Ishikawa (cell line): ENCODE measurements around the gene ARMC2.

Experiments
- CEBPB ChIP-seq: IDR thresholded peaks from 2 replicates; pipeline ENCODE4 v1.6.1; 2012
- CREB1 ChIP-seq: IDR thresholded peaks from 2 replicates; pipeline ENCODE4 v1.6.1; 2012; ENCODE audit warnings: low read depth
- EGR1 ChIP-seq: IDR thresholded peaks from 2 replicates; pipeline ENCODE4 v1.6.1; 2012
- EP300 ChIP-seq: IDR thresholded peaks from 2 replicates; pipeline ENCODE4 v1.6.1; 2012; ENCODE audit warnings: borderline replicate concordance
- FOXM1 ChIP-seq: IDR thresholded peaks from 2 replicates; pipeline ENCODE4 v1.6.1; 2012; ENCODE audit warnings: low read depth, borderline replicate concordance
- MAX ChIP-seq: IDR thresholded peaks from 2 replicates; pipeline ENCODE4 v1.6.1; 2012
- NFIC ChIP-seq: IDR thresholded peaks from 2 replicates; pipeline ENCODE4 v1.6.1; 2012
- RAD21 ChIP-seq: IDR thresholded peaks from 2 replicates; pipeline ENCODE4 v1.6.1; 2012; ENCODE audit warnings: low read depth
- REST ChIP-seq: IDR thresholded peaks from 2 replicates; pipeline ENCODE4 v1.6.1; 2012; ENCODE audit warnings: low read depth, mild to moderate bottlenecking
- TAF1 ChIP-seq: IDR thresholded peaks from 2 replicates; pipeline ENCODE4 v1.6.1; 2012; ENCODE audit warnings: low read depth, mild to moderate bottlenecking
- TCF12 ChIP-seq: IDR thresholded peaks from 2 replicates; pipeline ENCODE4 v1.6.1; 2012; ENCODE audit warnings: low read depth
- TEAD4 ChIP-seq: IDR thresholded peaks from 2 replicates; pipeline ENCODE4 v1.6.1; 2012
- YY1 ChIP-seq: IDR thresholded peaks from 2 replicates; pipeline ENCODE4 v1.6.1; 2012; ENCODE audit warnings: low read depth
- ZBTB7A ChIP-seq: IDR thresholded peaks from 2 replicates; pipeline ENCODE4 v1.6.1; 2012; ENCODE audit warnings: low read depth
- TF ChIP-seq, protein P1 (sequence below): IDR thresholded peaks from 2 replicates; pipeline ENCODE4 v1.6.1; 2012

ARMC2 gene

GRCh38 chr6:109006818-109007217, 158.6 kb downstream of the ARMC2 start:
- TF ChIP-seq TAF1, result no peak
- TF ChIP-seq, protein P1, sequence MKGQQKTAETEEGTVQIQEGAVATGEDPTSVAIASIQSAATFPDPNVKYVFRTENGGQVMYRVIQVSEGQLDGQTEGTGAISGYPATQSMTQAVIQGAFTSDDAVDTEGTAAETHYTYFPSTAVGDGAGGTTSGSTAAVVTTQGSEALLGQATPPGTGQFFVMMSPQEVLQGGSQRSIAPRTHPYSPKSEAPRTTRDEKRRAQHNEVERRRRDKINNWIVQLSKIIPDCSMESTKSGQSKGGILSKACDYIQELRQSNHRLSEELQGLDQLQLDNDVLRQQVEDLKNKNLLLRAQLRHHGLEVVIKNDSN, result no peak
- no peak for TF ChIP-seq EGR1
- TF ChIP-seq YY1, result no peak
- TF ChIP-seq CEBPB, result no peak
- no peak for TF ChIP-seq EP300
- no peak for TF ChIP-seq TEAD4
- TF ChIP-seq CREB1, result no peak
- TF ChIP-seq TCF12, result no peak
- no peak for TF ChIP-seq NFIC

GRCh38 chr6:109007521-109007920, 159.3 kb downstream of the ARMC2 start:
- no peak for TF ChIP-seq CREB1
- no peak for TF ChIP-seq FOXM1
- TF ChIP-seq TCF12, result no peak
- no peak for TF ChIP-seq REST
- no peak for TF ChIP-seq YY1
- no peak for TF ChIP-seq EGR1
- no peak for TF ChIP-seq MAX
- TF ChIP-seq CEBPB, result no peak
- TF ChIP-seq, protein P1, result no peak
- TF ChIP-seq TEAD4, result no peak
- no peak for TF ChIP-seq NFIC
- no peak for TF ChIP-seq EP300
- TF ChIP-seq TAF1, result no peak
- no peak for TF ChIP-seq RAD21
- no peak for TF ChIP-seq ZBTB7A

- TF ChIP-seq CEBPB, result no peak
- TF ChIP-seq, protein P1, result no peak
- no peak for TF ChIP-seq RAD21
- no peak for TF ChIP-seq YY1
- TF ChIP-seq REST, result no peak
- TF ChIP-seq FOXM1, result no peak
- TF ChIP-seq NFIC, result no peak
- TF ChIP-seq TAF1, result no peak
- no peak for TF ChIP-seq TEAD4
- no peak for TF ChIP-seq TCF12
- TF ChIP-seq CREB1, result no peak
- no peak for TF ChIP-seq ZBTB7A
- TF ChIP-seq MAX, result no peak
Observed at GRCh38 chr6:109008054-109008453, 159.8 kb downstream of the ARMC2 start.

GRCh38 chr6:109008537-109009235, 160.5 kb downstream of the ARMC2 start:
- peak; percentile 10; the same call in 1 of the 2 replicates for TF ChIP-seq TCF12
- peak; percentile 29; the same call in 1 of the 2 replicates for TF ChIP-seq CREB1
- no peak for TF ChIP-seq NFIC
- no peak for TF ChIP-seq EP300

GRCh38 chr6:109009236-109009961, 161.2 kb downstream of the ARMC2 start:
- TF ChIP-seq, protein P1, result peak; percentile 55; the same call in 1 of the 2 replicates
- TF ChIP-seq TAF1 (peak; percentile 46; the same call in 1 of the 2 replicates), CEBPB (no peak), MAX (no peak; the same call in none of the 2 replicates), NFIC (no peak; the same call in 1 of the 2 replicates), CREB1 (no peak), TCF12 (0 out of 2 replicates have a peak, but pooled peaks have one; percentile 6), FOXM1 (no peak), YY1 (no peak), TEAD4 (no peak), EP300 (no peak), ZBTB7A (peak; percentile 77; the same call in 1 of the 2 replicates), EGR1 (no peak), RAD21 (no peak), REST (no peak)
